Activated T-helper 1 cell treated with anti-CD3 and anti-CD28 coated beads, Interleukin-12 subunit alpha, Interleukin-12 subunit beta, Interleukin-2, Interleukin-4 antibody, amounts not matched to agents 30 ng/mL and 10 ng/mL and 1 ng/mL, durations not matched to agents 14 hours and 24 hours and 36 hours (primary cell): ENCODE measurements around the gene TRIM4. TPM values are rescaled to one million over a fixed set of nuclear protein-coding genes. Genes with fewer than 3 reads are reported as not detected.
"Not testable (repeated sequence)": the region's sequence is repeated elsewhere in the genome, so short reads cannot be mapped to it uniquely, and the experiment has no call there.

ENCODE experiments used
- DNase-seq: peaks from one replicate; pipeline ENCODE4 v3.0.0; 2021; ENCODE audit warnings: low spot score
- H3K27ac Mint-ChIP-seq: one replicate; pipeline ENCODE4 v1.8.0; 2021; ENCODE audit warnings: mild to moderate bottlenecking, mixed read lengths
- H3K27me3 Mint-ChIP-seq: one replicate; pipeline ENCODE4 v1.8.0; 2022; ENCODE audit warnings: mild to moderate bottlenecking, moderate library complexity, mixed read lengths; ENCODE audit not compliant: insufficient read depth
- H3K36me3 Mint-ChIP-seq: one replicate; pipeline ENCODE4 v1.8.0; 2021; ENCODE audit warnings: low read depth, mixed read lengths
- H3K4me1 Mint-ChIP-seq: one replicate; pipeline ENCODE4 v1.8.0; 2021; ENCODE audit warnings: low read depth, mixed read lengths
- H3K4me3 Mint-ChIP-seq: one replicate; pipeline ENCODE4 v1.8.0; 2021; ENCODE audit warnings: mild to moderate bottlenecking, moderate library complexity, mixed read lengths
- H3K9me3 Mint-ChIP-seq: one replicate; pipeline ENCODE4 v1.8.0; 2021; ENCODE audit warnings: mixed read lengths
- intact Hi-C: fragments of 100-400 bp; cut with micrococcal nuclease; formaldehyde crosslinking; loops from one replicate; pipeline ENCODE4 v1.15.1; 2024
- total RNA-seq: library from RNA; stranded (reverse); gene quantifications from 2 replicates; pipeline ENCODE4 v1.2.3, GENCODE V29; 2022

Gene TRIM4, protein sequence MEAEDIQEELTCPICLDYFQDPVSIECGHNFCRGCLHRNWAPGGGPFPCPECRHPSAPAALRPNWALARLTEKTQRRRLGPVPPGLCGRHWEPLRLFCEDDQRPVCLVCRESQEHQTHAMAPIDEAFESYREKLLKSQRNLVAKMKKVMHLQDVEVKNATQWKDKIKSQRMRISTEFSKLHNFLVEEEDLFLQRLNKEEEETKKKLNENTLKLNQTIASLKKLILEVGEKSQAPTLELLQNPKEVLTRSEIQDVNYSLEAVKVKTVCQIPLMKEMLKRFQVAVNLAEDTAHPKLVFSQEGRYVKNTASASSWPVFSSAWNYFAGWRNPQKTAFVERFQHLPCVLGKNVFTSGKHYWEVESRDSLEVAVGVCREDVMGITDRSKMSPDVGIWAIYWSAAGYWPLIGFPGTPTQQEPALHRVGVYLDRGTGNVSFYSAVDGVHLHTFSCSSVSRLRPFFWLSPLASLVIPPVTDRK
- total RNA-seq: 22.1 and 24.1 TPM in 2 replicates

DNA sequence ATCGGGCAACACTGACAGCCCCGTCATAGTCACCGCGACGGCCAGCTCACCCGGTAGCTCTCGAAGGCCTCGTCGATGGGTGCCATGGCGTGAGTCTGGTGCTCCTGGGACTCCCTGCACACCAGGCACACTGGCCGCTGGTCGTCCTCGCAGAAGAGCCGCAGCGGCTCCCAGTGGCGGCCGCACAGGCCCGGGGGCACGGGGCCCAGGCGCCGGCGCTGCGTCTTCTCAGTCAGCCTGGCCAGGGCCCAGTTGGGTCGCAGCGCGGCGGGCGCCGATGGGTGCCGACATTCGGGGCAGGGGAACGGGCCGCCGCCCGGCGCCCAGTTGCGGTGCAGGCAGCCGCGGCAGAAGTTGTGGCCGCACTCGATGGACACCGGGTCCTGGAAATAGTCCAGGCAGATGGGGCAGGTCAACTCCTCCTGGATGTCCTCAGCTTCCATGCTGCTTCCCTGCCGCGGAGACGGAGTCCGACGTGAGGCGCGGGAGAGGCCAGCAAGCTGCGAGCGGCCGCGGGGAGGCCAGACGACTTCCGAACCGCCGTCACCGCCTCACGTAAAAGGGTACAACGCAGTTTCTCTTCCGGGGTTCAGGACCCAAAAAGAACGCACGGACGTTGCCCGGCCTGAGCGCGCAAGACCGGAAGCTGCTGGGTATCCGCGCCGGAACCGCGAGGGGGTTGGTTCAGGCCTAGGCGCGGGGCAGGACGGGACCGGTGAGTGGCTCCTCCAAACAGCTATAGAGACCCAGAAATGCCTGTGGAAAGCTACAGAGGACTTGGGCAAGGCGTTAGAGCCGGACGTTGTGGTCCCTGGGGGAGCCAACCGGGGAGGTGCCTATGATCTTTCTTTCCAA is at the start of gene TRIM4:
Gene TRIM4 (minus strand): TSS at position 572 of the 855 bp plus-strand sequence. CDS start 129 bp downstream, at position 443.
- peak; percentile 92 for DNase-seq
- H3K4me1 Mint-ChIP-seq: peaks cover 44% of the 10 kb centered on the region
- H3K27ac Mint-ChIP-seq: peak within 1 kb of the TSS; percentile 96
- intact Hi-C loops: loop anchor here (1.0 to 2.0 kb wide), 13 partner anchors 10 to 480 kb away; partner anchors contain the start of genes ATP5MF, CNPY4, COPS6 and GJC3
- no peaks in the 10 kb centered on the region for H3K9me3 Mint-ChIP-seq
- peak within 1 kb of the TSS; percentile 94 for H3K4me3 Mint-ChIP-seq
- H3K27me3 Mint-ChIP-seq: no peaks in the 10 kb centered on the region
- H3K36me3 Mint-ChIP-seq: peaks cover 22% of the 10 kb centered on the region

DNA sequence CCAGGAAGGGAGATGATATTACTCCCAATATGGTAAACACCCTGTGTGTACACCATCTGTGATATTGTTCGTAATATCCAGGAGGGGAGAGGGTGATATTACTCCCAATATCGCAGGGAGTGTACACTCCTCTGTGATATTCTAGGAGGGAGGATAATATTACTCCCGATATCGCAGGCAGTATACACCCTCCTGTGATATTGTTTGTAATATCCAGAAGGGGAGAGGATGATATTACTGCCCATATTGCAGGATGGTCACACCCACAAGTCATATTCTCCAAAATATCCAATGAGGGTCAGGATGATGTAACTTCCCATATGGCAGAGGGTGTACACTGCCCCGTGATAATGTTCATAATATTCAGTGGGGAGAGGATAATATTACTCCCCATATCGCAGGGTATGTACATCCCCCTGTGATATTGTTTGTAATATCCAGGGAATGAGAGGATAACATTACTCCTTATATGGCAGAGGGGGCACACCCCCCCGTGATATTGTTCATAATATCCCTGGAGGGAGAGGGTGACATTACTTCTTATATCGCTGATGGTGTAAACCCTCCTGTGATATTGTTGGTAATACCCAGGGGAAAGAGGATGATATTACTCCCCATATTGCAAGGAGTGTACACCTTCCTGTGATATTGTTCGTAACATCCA is 39.4 kb upstream of the TRIM4 start:
- no peak for DNase-seq
- intact Hi-C loops: no loop called here
- H3K36me3 Mint-ChIP-seq: no peaks in the 10 kb centered on the region
- no peak overlapping the region for H3K4me3 Mint-ChIP-seq
- H3K27ac Mint-ChIP-seq: no peak overlapping the region
- no peaks in the 10 kb centered on the region for H3K4me1 Mint-ChIP-seq
- H3K27me3 Mint-ChIP-seq: peaks cover 16% of the 10 kb centered on the region
- H3K9me3 Mint-ChIP-seq: no peaks in the 10 kb centered on the region

DNA sequence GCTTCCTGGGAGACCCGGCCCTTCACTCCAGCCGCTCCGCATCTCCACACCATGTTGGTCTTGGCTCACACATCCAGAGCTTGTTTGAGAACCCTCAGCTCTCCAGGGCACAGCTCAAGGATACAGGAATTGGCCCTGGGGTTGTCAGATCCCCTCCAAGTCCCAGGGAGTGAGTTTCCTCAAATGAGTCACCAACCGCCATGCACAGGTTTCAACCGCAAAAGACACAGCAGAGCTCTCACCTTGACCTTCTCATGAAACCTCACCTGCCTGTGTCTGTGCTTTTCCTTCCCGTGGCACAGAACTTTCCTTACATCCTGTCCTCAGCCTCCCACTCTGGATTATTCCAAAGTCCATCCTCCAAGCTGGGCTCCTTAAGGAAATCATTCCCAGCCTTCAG is 35.9 kb upstream of the TRIM4 start:
- intact Hi-C loops: no loop called here
- H3K4me1 Mint-ChIP-seq: no peaks in the 10 kb centered on the region
- no peak overlapping the region for H3K4me3 Mint-ChIP-seq
- no peaks in the 10 kb centered on the region for H3K36me3 Mint-ChIP-seq
- no peaks in the 10 kb centered on the region for H3K9me3 Mint-ChIP-seq
- DNase-seq: no peak
- peaks cover 16% of the 10 kb centered on the region for H3K27me3 Mint-ChIP-seq
- H3K27ac Mint-ChIP-seq: no peak overlapping the region

DNA sequence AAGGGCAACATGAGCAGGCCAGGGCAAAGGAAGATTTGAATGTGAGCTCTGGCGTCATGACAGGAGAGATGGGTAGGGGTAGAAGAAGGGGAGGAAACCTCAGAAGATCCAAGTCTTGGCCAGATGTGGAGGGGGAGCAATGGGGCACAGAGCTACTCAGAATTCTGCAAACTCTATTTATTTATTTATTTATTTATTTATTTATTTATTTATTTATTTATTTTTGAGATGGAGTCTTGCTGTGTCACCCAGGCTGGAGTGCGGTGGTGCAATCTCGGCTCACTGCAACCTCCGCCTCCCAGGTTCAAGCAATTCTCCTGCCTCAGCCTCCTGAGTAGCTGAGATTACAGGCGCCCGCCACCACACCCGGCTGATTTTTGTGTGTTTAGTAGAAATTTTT is 35.3 kb upstream of the TRIM4 start:
- H3K4me1 Mint-ChIP-seq, H3K27ac Mint-ChIP-seq, H3K4me3 Mint-ChIP-seq, intact Hi-C loops, DNase-seq, H3K36me3 Mint-ChIP-seq, H3K9me3 Mint-ChIP-seq: not testable (repeated sequence)
- H3K27me3 Mint-ChIP-seq: peaks cover 16% of the 10 kb centered on the region

DNA sequence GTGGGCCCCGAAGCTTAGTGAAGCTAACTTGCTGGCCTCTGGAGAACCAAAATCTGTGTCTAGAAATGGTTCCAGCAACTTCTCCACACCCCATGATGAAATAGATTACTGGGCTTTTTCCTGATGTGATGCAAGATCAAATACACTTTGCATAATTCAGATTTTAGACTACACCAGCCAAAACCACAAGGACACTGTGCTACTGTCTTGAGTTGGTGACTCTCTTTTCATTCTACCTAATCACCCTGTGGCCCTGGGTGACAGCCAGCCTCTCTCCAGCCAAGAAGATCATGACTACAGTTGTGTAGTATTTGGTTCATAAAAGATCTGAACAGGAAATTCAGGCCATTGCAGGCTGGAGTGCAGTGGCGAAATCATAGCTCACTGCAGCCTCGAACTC is 34.3 kb upstream of the TRIM4 start:
- H3K27ac Mint-ChIP-seq: no peak overlapping the region
- no peak for DNase-seq
- H3K9me3 Mint-ChIP-seq: peaks cover 6% of the 10 kb centered on the region
- peaks cover 2% of the 10 kb centered on the region for H3K36me3 Mint-ChIP-seq
- H3K27me3 Mint-ChIP-seq: peaks cover 11% of the 10 kb centered on the region
- H3K4me3 Mint-ChIP-seq: no peak overlapping the region
- H3K4me1 Mint-ChIP-seq: no peaks in the 10 kb centered on the region
- intact Hi-C loops: no loop called here

DNA sequence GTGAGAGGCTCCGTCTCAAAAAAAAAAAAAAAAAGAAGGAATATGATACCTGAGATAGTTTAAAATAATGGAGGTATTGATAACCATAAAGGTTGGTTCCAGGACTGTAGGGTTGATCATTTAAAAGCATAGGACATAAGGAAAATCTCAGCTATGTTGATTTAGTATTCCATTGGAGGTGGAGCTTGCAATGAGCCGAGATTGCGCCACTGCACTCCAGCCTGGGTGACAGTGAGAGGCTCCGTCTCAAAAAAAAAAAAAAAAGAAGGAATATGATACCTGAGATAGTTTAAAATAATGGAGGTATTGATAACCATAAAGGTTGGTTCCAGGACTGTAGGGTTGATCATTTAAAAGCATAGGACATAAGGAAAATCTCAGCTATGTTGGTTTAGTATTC is 33.3 kb upstream of the TRIM4 start:
- H3K27ac Mint-ChIP-seq, intact Hi-C loops, DNase-seq, H3K9me3 Mint-ChIP-seq, H3K4me3 Mint-ChIP-seq, H3K36me3 Mint-ChIP-seq, H3K4me1 Mint-ChIP-seq: not testable (repeated sequence)
- peaks cover 12% of the 10 kb centered on the region for H3K27me3 Mint-ChIP-seq

DNA sequence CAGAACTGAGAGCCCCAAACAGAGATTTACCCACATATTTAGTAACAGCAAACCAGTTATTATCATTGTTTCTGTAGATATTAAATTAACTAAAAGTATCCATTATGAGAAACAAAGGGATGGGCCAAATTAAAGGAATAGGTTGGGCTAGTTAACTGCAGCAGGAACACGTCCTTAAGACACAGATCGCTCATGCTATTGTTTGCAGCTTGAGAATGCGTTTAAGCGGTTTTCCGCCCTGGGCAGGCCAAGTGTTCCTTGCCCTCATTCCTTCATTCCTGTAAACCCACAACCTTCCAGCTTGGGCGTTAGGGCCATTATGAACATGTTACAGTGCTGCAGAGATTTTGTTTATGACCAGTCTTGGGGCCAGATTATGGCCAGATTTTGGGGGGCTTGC is 31.5 kb upstream of the TRIM4 start:
- H3K36me3 Mint-ChIP-seq, intact Hi-C loops, H3K4me3 Mint-ChIP-seq, H3K27ac Mint-ChIP-seq, DNase-seq, H3K27me3 Mint-ChIP-seq, H3K4me1 Mint-ChIP-seq, H3K9me3 Mint-ChIP-seq: not testable (repeated sequence)

DNA sequence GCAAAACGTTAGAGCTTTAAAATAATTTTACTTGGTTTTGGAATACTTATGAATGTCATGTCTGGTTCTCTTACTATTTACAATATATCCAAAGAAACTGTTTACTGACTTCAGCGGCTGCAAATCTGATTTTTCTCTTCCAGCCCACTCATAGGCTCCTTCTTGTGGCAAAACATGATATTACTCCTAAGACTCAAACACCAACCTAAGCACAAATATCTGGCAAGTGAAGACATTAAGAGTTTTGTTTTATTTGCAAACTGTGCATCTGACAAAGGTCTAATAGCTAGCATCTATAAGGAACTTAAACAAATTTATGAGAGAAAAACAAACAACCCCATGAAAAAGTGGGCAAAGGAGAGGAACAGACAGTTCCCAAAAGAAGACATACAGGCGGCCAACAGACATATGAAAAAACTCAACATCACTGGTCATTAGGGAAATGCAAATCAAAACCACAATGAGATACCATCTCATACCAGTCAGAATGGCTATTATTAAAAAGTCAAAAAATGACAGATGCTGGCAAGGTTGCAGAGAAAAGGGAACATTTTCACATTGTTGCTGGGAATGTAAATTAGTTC is 30.4 kb upstream of the TRIM4 start:
- intact Hi-C loops: loop anchor here (1.0 kb wide), 1 partner anchor 36 kb away; no protein-coding TSS in a partner anchor
- no peak overlapping the region for H3K4me3 Mint-ChIP-seq
- no peak for DNase-seq

DNA sequence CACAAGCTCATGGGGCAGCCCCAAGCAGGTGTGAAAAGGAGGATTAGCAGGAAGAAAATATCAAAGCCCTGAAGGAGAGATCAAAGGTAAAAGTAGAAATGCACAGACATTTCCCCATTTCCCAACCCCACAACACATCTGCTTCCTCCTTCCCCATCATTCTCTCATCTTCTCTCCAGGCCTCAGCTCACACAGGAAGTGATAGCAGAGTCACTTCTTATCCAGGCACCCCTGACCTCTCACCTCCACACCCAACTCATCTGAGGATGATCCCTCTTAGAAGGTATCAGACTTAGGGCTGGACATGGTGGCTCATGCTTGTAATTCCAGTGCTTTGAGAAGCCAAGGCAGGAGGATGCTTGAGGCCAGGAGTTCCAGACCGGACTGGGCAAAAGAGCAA is 28.3 kb upstream of the TRIM4 start:
- peaks cover 4% of the 10 kb centered on the region for H3K4me1 Mint-ChIP-seq
- intact Hi-C loops: no loop called here

More for the DNA sequence above, 30.4 kb upstream of the TRIM4 start:
- H3K9me3 Mint-ChIP-seq: peaks cover 6% of the 10 kb centered on the region
- no peaks in the 10 kb centered on the region for H3K4me1 Mint-ChIP-seq
- H3K36me3 Mint-ChIP-seq: peaks cover 2% of the 10 kb centered on the region
- peaks cover 5% of the 10 kb centered on the region for H3K27me3 Mint-ChIP-seq
- no peak overlapping the region for H3K27ac Mint-ChIP-seq

DNA sequence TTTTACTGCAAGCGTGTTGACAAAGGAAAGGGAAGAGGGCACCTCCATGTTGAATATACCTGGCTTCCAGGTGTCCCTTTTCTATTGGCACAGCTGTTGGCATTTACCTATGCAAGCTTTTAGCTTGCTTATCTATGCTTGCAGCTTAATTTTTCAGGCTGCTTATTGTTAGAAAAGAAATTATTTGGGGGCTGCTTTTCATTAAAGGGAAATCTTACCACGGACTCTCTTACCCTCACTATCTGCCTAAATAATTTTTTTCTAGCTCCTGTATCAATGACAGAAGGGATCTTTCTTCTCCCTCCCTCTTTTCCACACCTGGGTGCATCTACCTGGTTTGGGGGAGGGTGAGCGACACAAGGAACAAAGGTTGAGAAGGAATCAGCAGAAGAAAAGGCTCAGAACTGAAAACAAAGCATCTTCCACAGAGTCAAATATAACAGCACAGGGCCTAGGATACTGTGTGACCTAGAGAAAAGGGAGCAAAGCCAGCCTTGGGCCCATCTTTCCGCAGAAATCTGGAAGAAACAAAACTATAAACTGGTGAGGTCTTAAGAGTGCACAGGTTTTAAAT is 25.3 kb upstream of the TRIM4 start:
- Mint-ChIP-seq H3K27me3 (peaks cover 12% of the 10 kb centered on the region), H3K4me3 (no peak overlapping the region), H3K9me3 (peaks cover under 1% of the 10 kb centered on the region), H3K27ac (no peak overlapping the region), H3K4me1 (peaks cover 4% of the 10 kb centered on the region), H3K36me3 (no peaks in the 10 kb centered on the region)
- no peak for DNase-seq
- intact Hi-C loops: no loop called here

More for the DNA sequence above, 28.3 kb upstream of the TRIM4 start:
- Mint-ChIP-seq H3K27me3 (peaks cover 7% of the 10 kb centered on the region), H3K9me3 (peaks cover 6% of the 10 kb centered on the region), H3K4me3 (no peak overlapping the region), H3K36me3 (peaks cover 2% of the 10 kb centered on the region), H3K27ac (no peak overlapping the region)
- DNase-seq: no peak

DNA sequence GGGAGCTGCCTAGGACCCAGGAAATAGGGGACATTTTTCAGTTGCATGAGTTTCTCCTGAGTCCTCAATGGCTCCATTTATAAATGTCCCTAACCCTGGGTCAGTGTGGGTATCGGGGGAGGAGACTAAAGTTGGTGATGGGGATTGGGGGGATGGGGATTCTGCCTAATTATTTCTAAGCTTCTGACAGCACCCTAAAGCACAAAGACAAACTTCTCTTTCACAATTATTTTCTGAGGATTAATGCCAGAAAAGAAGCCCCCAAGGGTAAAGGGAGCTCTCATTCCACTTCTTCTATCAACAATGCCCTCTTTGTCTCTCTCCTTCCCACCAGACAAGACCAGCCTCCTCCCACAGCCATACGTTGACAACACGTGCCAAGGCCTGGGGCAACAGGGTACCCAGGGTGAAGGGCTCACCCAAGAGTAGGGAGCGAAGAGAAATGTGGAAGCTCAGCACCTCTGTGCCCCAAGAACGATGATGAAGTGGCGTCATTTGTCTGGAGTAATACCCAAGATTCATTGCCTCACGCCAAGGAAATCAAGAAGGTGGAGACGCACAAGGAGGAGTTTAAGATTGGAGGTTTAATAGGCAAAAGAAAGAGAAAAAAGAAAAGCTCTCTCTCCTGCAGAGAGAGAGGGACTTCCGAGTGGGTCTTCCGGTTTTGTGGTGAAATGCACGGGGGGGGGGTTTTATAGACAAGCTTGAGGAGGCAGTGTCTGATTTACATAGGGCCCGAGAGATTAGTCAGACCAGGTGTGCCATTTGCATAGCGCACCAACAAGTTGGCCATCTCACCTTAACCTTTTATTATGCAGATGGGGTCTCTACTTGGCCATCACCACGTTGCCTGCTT is 24.5 kb upstream of the TRIM4 start:
- H3K9me3 Mint-ChIP-seq: peaks cover 5% of the 10 kb centered on the region
- peak overlapping the region; percentile 8 for H3K4me3 Mint-ChIP-seq
- intact Hi-C loops: no loop called here

More for the DNA sequence above, 24.5 kb upstream of the TRIM4 start:
- peaks cover 17% of the 10 kb centered on the region for H3K27me3 Mint-ChIP-seq
- peak overlapping the region; percentile 49 for H3K27ac Mint-ChIP-seq
- peaks cover 4% of the 10 kb centered on the region for H3K4me1 Mint-ChIP-seq
- no peak for DNase-seq
- H3K36me3 Mint-ChIP-seq: no peaks in the 10 kb centered on the region
